Epidermal melanocyte (primary cell): Measurements from ENCODE around the gene GADD45GIP1.
A peak's percentile ranks its signal among the peaks of the same experiment; 100 is the strongest.
"Not testable (repeated sequence)": the region's sequence is repeated elsewhere in the genome, so short reads cannot be mapped to it uniquely, and the experiment has no call there.

Experiments used
- DNase-seq: peaks from one replicate; pipeline ENCODE4 v3.0.0; 2011; ENCODE audit warnings: low spot score; ENCODE audit not compliant: insufficient read length

GADD45GIP1 gene

GRCh38 chr19:12959481-12959880 lies 2.5 kb upstream of the GADD45GIP1 start:
- DNase-seq = no peak

GRCh38 chr19:12957389-12957952 lies 448 bp upstream of the GADD45GIP1 start:
- not testable (repeated sequence) for DNase-seq

- DNase-seq = no peak
Measured at GRCh38 chr19:12955996-12956395, 1.0 kb downstream of the GADD45GIP1 start.

- not testable (repeated sequence) for DNase-seq
Measured at GRCh38 chr19:12955575-12955974, 1.4 kb downstream of the GADD45GIP1 start.

- DNase-seq = no peak
Measured at GRCh38 chr19:12954612-12954962, 2.4 kb downstream of the GADD45GIP1 start.

- no peak for DNase-seq
Measured at GRCh38 chr19:12953799-12954611, 3.0 kb downstream of the GADD45GIP1 start.

- DNase-seq = no peak
Measured at GRCh38 chr19:12953138-12953798, 3.8 kb downstream of the GADD45GIP1 start.

GRCh38 chr19:12952488-12953137 lies 4.4 kb downstream of the GADD45GIP1 start:
- no peak for DNase-seq

GRCh38 chr19:12952050-12952449 lies 5.0 kb downstream of the GADD45GIP1 start:
- DNase-seq = not testable (repeated sequence)

- no peak for DNase-seq
Measured at GRCh38 chr19:12949363-12950283, 7.4 kb downstream of the GADD45GIP1 start.

GRCh38 chr19:12948612-12949362 lies 8.2 kb downstream of the GADD45GIP1 start:
- no peak for DNase-seq

GRCh38 chr19:12947702-12948611 lies 9.1 kb downstream of the GADD45GIP1 start:
- DNase-seq = no peak

- no peak for DNase-seq
Measured at GRCh38 chr19:12946731-12947496, 10.1 kb downstream of the GADD45GIP1 start.

GRCh38 chr19:12946092-12946721 lies 10.8 kb downstream of the GADD45GIP1 start:
- peak; percentile 32 for DNase-seq

GRCh38 chr19:12945479-12946091 lies 11.4 kb downstream of the GADD45GIP1 start, which contains the start of gene RAD23A:
RAD23A (plus strand) TSS chr19:12945862; CDS start chr19:12945949, 87 bp downstream.
- DNase-seq = peak; percentile 96

GRCh38 chr19:12944104-12944674 lies 12.8 kb downstream of the GADD45GIP1 start:
- DNase-seq = no peak
